GM12872 (cell line): ENCODE results near the gene BACE1-AS.

Source experiments
- CTCF ChIP-seq: IDR thresholded peaks from 3 replicates; pipeline ENCODE4 v1.5.1; 2011; ENCODE audit warnings: low read depth, mild to moderate bottlenecking, low read length, moderate library complexity; ENCODE audit not compliant: insufficient read depth

The BACE1-AS gene

GRCh38 chr11:117315285-117316196 lies 24.4 kb downstream of the BACE1-AS start:
- no peak for TF ChIP-seq CTCF

DNA sequence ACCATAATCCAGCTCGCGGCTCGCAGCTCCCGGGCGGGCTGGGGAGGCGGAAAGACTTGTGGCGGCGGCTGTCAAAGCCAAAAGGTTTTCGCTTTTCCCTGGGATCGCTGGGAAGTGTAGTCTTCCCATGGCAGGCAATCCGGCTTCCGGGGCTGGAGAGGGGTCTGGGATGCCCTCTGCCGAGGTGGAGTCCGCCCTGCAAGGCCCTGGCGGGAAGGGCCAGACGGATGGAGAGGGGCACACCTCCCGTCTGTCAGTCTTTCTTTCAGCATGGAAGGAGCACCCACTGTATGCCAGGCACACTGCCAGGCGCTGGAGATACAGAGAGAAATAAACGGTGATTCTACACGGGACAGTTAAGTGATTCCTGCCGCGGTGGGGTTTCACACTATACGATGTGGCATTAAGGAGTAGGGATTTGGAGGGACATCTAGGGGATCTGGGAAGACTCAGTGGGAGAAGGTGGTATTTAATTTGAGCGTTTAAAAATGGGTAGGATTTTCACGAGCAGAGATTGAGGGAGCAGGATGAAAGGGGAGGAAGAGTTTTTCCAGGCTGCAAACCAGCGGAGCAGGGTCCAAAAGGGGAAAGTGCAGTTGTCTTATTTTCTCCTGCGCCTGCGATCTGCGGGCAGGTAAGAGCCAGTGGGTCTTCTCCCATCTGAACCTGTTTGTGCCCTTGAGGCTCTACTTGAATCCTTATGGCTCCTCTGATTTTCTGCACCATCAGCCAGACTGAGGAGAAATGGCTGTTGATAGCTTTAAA lies 25.2 kb downstream of the BACE1-AS start, which contains the start of gene BACE1:
Gene BACE1, minus strand, starts transcription at position 60 of the 765 bp plus-strand sequence. CDS start 461 bp downstream, outside the sequence.
- no peak for TF ChIP-seq CTCF

DNA sequence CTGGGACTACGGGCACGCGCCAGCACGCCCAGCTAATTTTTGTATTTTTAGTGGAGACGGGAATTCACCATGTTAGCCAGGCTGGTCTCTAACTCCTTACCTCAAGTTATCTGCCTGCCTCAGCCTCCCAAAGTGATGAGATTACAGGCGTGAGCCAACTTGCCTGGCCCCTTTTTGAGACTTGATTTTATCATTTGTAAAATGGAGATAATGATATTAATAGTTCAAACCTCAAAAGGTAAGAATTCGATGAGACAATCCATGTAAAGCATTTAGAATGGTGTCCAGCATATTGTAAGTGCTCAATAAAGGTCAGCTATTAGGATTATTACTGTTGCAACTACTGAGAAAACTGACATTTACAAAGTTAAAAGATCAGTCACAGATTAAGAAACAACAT lies 27.6 kb downstream of the BACE1-AS start:
- TF ChIP-seq CTCF = no peak

DNA sequence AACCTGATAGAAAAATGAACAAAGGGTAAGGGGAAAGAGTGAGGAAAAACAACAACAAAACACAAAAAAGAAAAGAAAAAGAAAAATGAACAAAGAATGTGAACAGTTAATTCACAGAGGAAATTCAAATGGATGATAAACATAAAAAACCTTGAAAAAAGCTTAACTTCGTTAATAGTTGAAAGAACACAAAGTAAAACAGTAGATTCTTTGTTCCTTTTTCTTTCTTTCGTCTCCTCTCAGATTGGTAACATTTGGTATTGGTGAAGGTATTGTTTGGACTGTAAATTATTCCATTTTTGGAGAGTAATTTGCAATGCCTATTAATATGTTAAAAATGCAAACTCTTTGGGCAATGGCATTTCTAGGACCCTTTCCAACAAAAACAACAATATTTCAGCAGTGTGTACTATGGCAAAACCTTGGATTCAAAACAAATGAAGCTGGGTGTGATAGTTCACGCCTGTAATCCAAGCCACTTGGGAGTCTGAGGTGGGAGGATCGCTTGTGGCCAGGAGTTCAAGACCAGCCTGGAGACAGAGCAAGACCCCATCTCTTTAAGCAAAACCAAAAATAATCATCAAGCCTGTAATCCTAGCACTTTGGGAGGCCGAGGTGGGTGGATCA lies 28.2 kb downstream of the BACE1-AS start:
- TF ChIP-seq CTCF = no peak

- no peak for TF ChIP-seq CTCF
Observed at GRCh38 chr11:117327567-117328374, 36.6 kb downstream of the BACE1-AS start, which contains the start of gene CEP164. Gene CEP164, plus strand, starts transcription at chr11:117327854. Its CDS starts 10,733 bp downstream, at chr11:117338587.

- TF ChIP-seq CTCF = no peak
Observed at GRCh38 chr11:117328375-117329010, 37.3 kb downstream of the BACE1-AS start.
